Loucy (cell line): ENCODE measurements around the gene PNPLA2.

Experiments
- H2AFZ ChIP-seq: fragments of 200-600 bp; sonication (generic); 2 replicates; pipeline ENCODE4 v1.6.0; 2016; ENCODE audit warnings: antibody characterized with exemption, mild to moderate bottlenecking, low read length, moderate library complexity
- H3F3A ChIP-seq: fragments of 200-600 bp; 2 replicates; pipeline ENCODE4 v1.6.0; 2016; ENCODE audit warnings: antibody characterized with exemption, low read depth, mild to moderate bottlenecking
- H3K27me3 ChIP-seq: fragments of 200-600 bp; sonication (generic); 2 replicates; pipeline ENCODE4 v1.6.1; 2014; ENCODE audit warnings: low read length, mild to moderate bottlenecking; ENCODE audit not compliant: insufficient read depth, poor library complexity, severe bottlenecking
- H3K36me3 ChIP-seq: fragments of 200-600 bp; sonication (generic); 2 replicates; pipeline ENCODE4 v1.6.1; 2016; ENCODE audit warnings: low read length; ENCODE audit not compliant: insufficient read depth
- H3K4me1 ChIP-seq: fragments of 200-600 bp; sonication (generic); 2 replicates; pipeline ENCODE4 v1.5.1; 2014; ENCODE audit warnings: low read length, mild to moderate bottlenecking; ENCODE audit not compliant: insufficient read depth, poor library complexity, severe bottlenecking
- H3K4me2 ChIP-seq: fragments of 200-600 bp; sonication (generic); 2 replicates; pipeline ENCODE4 v1.6.0; 2014; ENCODE audit warnings: antibody characterized with exemption, low read length, low read depth, mild to moderate bottlenecking; ENCODE audit not compliant: poor library complexity, severe bottlenecking
- H3K4me3 ChIP-seq: fragments of 200-600 bp; sonication (generic); 2 replicates; pipeline ENCODE4 v1.5.1; 2014; ENCODE audit warnings: low read length, mild to moderate bottlenecking, mixed read lengths; ENCODE audit not compliant: poor library complexity, severe bottlenecking
- H3K79me2 ChIP-seq: fragments of 200-600 bp; sonication (generic); 2 replicates; pipeline ENCODE4 v1.6.1; 2014; ENCODE audit warnings: low read length; ENCODE audit not compliant: insufficient read depth
- H3K9ac ChIP-seq: fragments of 200-600 bp; sonication (generic); 2 replicates; pipeline ENCODE4 v1.6.0; 2014; ENCODE audit warnings: mild to moderate bottlenecking, low read depth, low read length, moderate library complexity; ENCODE audit not compliant: poor library complexity, severe bottlenecking
- H3K9me2 ChIP-seq: fragments of 200-600 bp; sonication (generic); replicated peaks from 2 replicates; pipeline ENCODE4 v1.6.1; 2016; ENCODE audit warnings: low read depth, low read length, mixed read lengths
- H3K9me3 ChIP-seq: fragments of 200-600 bp; sonication (generic); 2 replicates; pipeline ENCODE4 v1.6.1; 2014; ENCODE audit warnings: mild to moderate bottlenecking, antibody characterized with exemption, low read length, low read depth; ENCODE audit not compliant: insufficient read depth
- H4K20me1 ChIP-seq: fragments of 200-600 bp; sonication (generic); 2 replicates; pipeline ENCODE4 v1.6.0; 2014; ENCODE audit warnings: antibody characterized with exemption, low read length, mild to moderate bottlenecking; ENCODE audit not compliant: insufficient read depth, poor library complexity, severe bottlenecking
- EZH2phosphoT487 ChIP-seq: fragments of 200-600 bp; IDR thresholded peaks from 2 replicates; pipeline ENCODE4 v1.6.1; 2018; ENCODE audit warnings: antibody characterized with exemption, mild to moderate bottlenecking, moderate library complexity, borderline replicate concordance
- TF ChIP-seq, protein P1 (sequence below): fragments of 200-600 bp; sonication (generic); conservative IDR thresholded peaks from 2 replicates; pipeline ENCODE4 v1.5.1; 2014; ENCODE audit warnings: mild to moderate bottlenecking, antibody characterized with exemption, low read length

The PNPLA2 gene

DNA sequence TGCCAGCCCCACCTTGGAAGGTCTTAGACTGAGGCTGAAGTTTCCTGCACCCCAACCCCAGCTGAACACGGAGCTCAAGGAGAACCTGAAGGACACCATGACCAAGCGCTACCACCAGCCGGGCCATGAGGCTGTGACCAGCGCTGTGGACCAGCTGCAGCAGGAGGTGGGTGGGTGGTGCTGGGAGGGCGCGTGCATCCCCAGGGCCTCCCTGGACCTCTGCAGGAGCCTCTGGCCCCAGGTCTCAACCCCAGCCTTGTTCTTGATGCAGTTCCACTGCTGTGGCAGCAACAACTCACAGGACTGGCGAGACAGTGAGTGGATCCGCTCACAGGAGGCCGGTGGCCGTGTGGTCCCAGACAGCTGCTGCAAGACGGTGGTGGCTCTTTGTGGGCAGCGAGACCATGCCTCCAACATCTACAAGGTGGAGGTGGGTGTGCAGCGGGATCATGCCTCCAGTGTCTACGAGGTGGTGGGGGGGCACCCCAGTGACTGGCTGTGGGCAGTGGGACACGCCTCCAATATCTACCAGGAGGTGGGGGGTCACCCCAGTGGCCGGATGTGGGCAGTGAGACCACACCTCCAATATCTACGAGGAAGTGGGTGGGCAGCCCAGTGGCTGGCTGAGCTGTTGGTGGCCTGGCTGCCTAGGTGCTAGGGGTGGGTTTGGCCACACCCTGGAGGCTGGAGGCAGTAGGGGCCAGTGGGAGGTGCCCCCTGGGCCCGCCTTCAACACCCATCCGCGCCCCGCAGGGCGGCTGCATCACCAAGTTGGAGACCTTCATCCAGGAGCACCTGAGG lies 18.7 kb downstream of the PNPLA2 start:
- Histone ChIP-seq H3K27me3 (no peaks in the 10 kb centered on the region), H4K20me1 (peaks cover 34% of the 10 kb centered on the region), H2AFZ (no peak overlapping the region), H3K9me3 (no peaks in the 10 kb centered on the region), H3F3A (no peaks in the 10 kb centered on the region), H3K9me2 (no peaks in the 10 kb centered on the region), H3K4me3 (no peak overlapping the region), H3K36me3 (peaks cover 13% of the 10 kb centered on the region; the same call in 1 of the 2 replicates), H3K79me2 (peaks cover 34% of the 10 kb centered on the region), H3K9ac (no peak overlapping the region), H3K4me2 (no peak overlapping the region), H3K4me1 (peaks cover 29% of the 10 kb centered on the region)
- TF ChIP-seq, protein P1, sequence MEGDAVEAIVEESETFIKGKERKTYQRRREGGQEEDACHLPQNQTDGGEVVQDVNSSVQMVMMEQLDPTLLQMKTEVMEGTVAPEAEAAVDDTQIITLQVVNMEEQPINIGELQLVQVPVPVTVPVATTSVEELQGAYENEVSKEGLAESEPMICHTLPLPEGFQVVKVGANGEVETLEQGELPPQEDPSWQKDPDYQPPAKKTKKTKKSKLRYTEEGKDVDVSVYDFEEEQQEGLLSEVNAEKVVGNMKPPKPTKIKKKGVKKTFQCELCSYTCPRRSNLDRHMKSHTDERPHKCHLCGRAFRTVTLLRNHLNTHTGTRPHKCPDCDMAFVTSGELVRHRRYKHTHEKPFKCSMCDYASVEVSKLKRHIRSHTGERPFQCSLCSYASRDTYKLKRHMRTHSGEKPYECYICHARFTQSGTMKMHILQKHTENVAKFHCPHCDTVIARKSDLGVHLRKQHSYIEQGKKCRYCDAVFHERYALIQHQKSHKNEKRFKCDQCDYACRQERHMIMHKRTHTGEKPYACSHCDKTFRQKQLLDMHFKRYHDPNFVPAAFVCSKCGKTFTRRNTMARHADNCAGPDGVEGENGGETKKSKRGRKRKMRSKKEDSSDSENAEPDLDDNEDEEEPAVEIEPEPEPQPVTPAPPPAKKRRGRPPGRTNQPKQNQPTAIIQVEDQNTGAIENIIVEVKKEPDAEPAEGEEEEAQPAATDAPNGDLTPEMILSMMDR: no peak
- TF ChIP-seq EZH2phosphoT487: no peak

DNA sequence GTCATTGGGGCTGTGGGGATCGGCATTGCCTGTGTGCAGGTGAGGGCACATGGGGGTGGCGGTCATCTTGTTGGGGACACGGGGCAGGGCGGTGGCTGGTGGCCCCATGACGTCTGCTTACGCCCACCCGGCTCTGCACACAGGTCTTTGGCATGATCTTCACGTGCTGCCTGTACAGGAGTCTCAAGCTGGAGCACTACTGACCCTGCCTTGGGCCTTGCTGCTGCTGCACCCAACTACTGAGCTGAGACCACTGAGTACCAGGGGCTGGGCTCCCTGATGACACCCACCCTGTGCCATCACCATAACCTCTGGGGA lies 19.2 kb downstream of the PNPLA2 start:
- Histone ChIP-seq H3K9ac (no peak overlapping the region), H3K4me1 (peaks cover 29% of the 10 kb centered on the region), H3K36me3 (peaks cover 13% of the 10 kb centered on the region; the same call in 1 of the 2 replicates), H3F3A (no peaks in the 10 kb centered on the region), H3K27me3 (no peaks in the 10 kb centered on the region), H3K4me3 (no peak overlapping the region), H3K9me3 (no peaks in the 10 kb centered on the region), H3K79me2 (peaks cover 34% of the 10 kb centered on the region), H4K20me1 (peaks cover 34% of the 10 kb centered on the region), H2AFZ (no peak overlapping the region), H3K4me2 (no peak overlapping the region), H3K9me2 (no peaks in the 10 kb centered on the region)
- TF ChIP-seq, protein P1: no peak
- TF ChIP-seq EZH2phosphoT487: no peak

DNA sequence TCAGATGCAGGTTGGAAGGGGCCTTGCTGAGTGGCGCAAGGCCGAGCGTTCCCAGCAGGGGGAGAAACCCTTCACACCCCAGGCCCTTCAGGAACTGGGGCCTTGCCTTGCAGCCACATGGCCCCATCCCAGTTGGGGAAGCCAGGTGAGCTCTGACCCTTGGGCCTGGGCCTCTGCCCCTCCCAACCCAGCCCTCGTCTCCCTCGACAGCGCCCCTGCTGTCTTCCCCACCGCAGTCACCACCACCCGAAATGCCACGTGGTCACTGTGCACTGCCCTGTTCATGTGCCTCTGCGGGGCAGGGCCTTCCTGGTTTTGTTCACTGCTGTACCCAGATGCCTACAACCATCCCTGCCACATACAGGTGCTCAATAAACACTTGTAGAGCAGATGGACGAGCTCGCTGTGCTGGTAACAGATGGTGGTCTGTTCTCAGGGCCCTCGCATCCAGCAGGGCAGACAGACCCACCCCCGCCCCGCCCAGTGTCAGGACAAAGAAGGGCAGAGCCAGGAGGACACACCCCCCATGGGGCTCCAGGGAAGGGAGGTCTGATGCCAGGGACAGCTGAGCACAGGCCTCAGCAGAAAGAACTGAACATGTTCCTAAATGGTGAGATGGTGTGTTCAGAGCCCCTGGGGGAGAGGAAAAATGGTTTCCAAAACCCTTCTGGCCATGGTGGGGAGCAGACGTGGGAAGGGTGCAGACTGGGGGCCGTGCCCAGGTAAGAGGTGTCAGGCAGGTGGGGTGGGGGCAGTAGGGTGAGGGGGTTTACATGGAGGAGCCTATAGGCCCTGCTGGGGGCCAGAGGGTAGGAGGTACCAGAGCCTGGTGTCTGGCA lies 19.9 kb downstream of the PNPLA2 start:
- no peaks in the 10 kb centered on the region for H3K9me2 ChIP-seq
- H3K27me3 ChIP-seq: no peaks in the 10 kb centered on the region
- no peak for TF ChIP-seq EZH2phosphoT487
- TF ChIP-seq, protein P1: peak; percentile 17; the same call in 1 of the 2 replicates
- peaks cover 32% of the 10 kb centered on the region for H3K4me1 ChIP-seq
- H4K20me1 ChIP-seq: peaks cover 31% of the 10 kb centered on the region
- peaks cover 33% of the 10 kb centered on the region for H3K79me2 ChIP-seq
- H2AFZ ChIP-seq: no peak overlapping the region
- H3K36me3 ChIP-seq: peaks cover 13% of the 10 kb centered on the region; the same call in 1 of the 2 replicates
- no peak overlapping the region for H3K4me2 ChIP-seq
- H3K9me3 ChIP-seq: no peaks in the 10 kb centered on the region
- H3F3A ChIP-seq: no peaks in the 10 kb centered on the region
- H3K4me3 ChIP-seq: no peak overlapping the region
- H3K9ac ChIP-seq: no peak overlapping the region
